ENCODE results near the gene LMLN. TPM values are rescaled to one million over a fixed set of nuclear protein-coding genes. Genes with fewer than 3 reads are reported as not detected.
"Not testable (repeated sequence)": the region's sequence is repeated elsewhere in the genome, so short reads cannot be mapped to it uniquely, and the experiment has no call there.

The LMLN gene
- total RNA-seq, 4 donors from 2014 or later = 9.8 to 12.5 (median 10.9) TPM

DNA sequence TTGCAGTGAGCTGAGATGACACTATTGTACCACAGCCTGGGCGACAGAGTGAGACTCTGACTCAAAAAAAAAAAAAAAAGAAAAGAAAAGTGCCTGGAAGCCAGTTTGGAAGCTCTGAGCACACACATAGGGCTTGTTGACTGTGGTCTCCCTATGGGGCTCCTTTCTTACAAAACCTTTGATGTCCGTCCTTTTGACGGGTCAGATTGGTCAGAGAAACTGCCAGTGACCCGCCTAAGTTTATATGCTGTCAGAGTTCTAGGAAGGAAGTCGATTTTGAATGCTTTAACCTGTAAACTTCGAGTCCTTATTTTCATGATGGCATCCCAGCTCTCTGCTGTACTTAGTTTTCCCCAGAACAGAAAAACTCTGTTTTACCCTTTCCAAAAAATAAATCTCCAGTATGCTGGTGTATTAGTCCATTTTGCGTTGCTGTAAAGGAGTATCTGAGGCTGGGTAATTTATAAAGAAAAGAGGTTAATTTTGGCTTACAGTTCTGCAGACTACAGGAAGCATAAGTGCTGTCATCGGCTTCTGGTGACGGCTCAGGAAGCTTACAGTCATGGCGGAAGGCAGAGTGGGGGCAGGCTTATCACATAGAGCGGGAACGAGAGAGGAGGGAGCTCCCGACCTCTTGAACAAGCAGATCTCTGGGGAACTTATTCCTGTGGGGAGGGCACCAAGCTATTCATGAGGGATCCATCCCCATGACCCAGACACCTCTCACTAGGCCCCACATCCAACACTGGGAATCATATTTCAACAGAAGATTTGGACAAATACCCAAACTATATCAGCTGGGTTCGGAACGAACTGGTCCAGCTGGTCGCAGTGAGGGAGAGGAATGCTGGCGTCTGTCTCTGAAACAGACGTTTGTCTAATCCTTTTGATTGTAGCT is 72.3 kb downstream of the LMLN start:
- DNase-seq = no peak

GRCh38 chr3:198043119-198043518 is 83.1 kb downstream of the LMLN start:
- Histone ChIP-seq H3K27ac (no peak overlapping the region), H3K4me3 (replicated peaks in 1 of 3) (no peak overlapping the region), H3K4me1 (no peaks in the 10 kb centered on the region), H3K27me3 (no peaks in the 10 kb centered on the region), H3K9me3 (no peaks in the 10 kb centered on the region), H3K36me3 (peaks cover 6 to 13% of the 10 kb centered on the region in 2 donors)
- intact Hi-C loops (cut with DNase I) = no loop called here
- 92 to 94% methylated on average over 9 of the region's 9 CpGs for WGBS, 2 donors
- DNase-seq = no peak
- TF ChIP-seq CTCF (IDR thresholded peaks at IDR 0.05) = no peak
- no peak for TF ChIP-seq POLR2A (IDR thresholded peaks at IDR 0.05)

More for the DNA sequence above, 72.3 kb downstream of the LMLN start:
- Histone ChIP-seq H3K4me1 (no peaks in the 10 kb centered on the region), H3K4me3 (replicated peaks in 1 of 3) (no peak overlapping the region), H3K36me3 (no peaks in the 10 kb centered on the region), H3K9me3 (no peaks in the 10 kb centered on the region), H3K27ac (no peak overlapping the region), H3K27me3 (no peaks in the 10 kb centered on the region)
- intact Hi-C loops (cut with DNase I) = no loop called here
- WGBS, 2 donors = 80 to 84% methylated on average over 18 of the region's 18 CpGs
- TF ChIP-seq CTCF (IDR thresholded peaks at IDR 0.05) (no peak), POLR2A (IDR thresholded peaks at IDR 0.05) (no peak)

GRCh38 chr3:198046120-198046857 is 86.3 kb downstream of the LMLN start:
- 93 to 94% methylated on average over 2 to 6 of the region's 8 CpGs for WGBS, 2 donors
- Histone ChIP-seq H3K9me3 (no peaks in the 10 kb centered on the region), H3K4me3 (replicated peaks in 1 of 3) (no peak overlapping the region), H3K4me1 (no peaks in the 10 kb centered on the region), H3K27me3 (no peaks in the 10 kb centered on the region), H3K36me3 (no peaks in the 10 kb centered on the region), H3K27ac (no peak overlapping the region)
- intact Hi-C loops (cut with DNase I) = no loop called here
- no peak for DNase-seq
- TF ChIP-seq CTCF (IDR thresholded peaks at IDR 0.05) (no peak), POLR2A (IDR thresholded peaks at IDR 0.05) (no peak)

- Histone ChIP-seq H3K9me3 (no peaks in the 10 kb centered on the region), H3K27me3 (no peaks in the 10 kb centered on the region), H3K27ac (no peak overlapping the region), H3K4me1 (no peaks in the 10 kb centered on the region), H3K4me3 (replicated peaks in 1 of 3) (no peak overlapping the region), H3K36me3 (no peaks in the 10 kb centered on the region)
- TF ChIP-seq POLR2A (IDR thresholded peaks at IDR 0.05) (no peak), CTCF (IDR thresholded peaks at IDR 0.05) (no peak)
- no peak for DNase-seq
- intact Hi-C loops (cut with DNase I) = no loop called here
Observed at GRCh38 chr3:198048445-198048844, 88.4 kb downstream of the LMLN start.

- WGBS, 2 donors = 78 to 84% methylated on average over 2 of the region's 2 CpGs
- intact Hi-C loops (cut with DNase I) = no loop called here
- H3K27ac ChIP-seq = no peak overlapping the region
- TF ChIP-seq POLR2A (IDR thresholded peaks at IDR 0.05) (no peak), CTCF (IDR thresholded peaks at IDR 0.05) (no peak)
- no peak overlapping the region for H3K4me3 ChIP-seq (replicated peaks in 1 of 3)
- no peaks in the 10 kb centered on the region for H3K27me3 ChIP-seq
- no peaks in the 10 kb centered on the region for H3K4me1 ChIP-seq
- no peak for DNase-seq
- H3K9me3 ChIP-seq = no peaks in the 10 kb centered on the region
- H3K36me3 ChIP-seq = no peaks in the 10 kb centered on the region
Observed at GRCh38 chr3:198051836-198052235, 91.8 kb downstream of the LMLN start.

DNA sequence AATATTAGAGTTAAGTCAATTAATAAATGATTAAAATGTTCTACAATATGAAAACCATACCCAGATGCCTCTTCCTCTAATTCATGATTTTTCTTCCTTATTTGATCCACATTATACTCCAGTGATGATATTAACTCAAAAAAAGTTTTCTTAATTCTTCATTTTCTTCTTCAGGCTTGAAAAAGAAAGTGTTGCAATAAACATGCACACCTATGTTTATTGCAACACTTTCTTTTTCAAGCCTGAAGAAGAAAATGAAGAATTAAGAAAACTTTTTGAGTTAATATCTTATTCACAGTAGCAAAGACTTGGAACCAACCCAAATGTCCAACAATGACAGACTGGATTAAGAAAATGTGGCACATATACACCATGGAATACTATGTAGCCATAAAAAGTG is 93.4 kb downstream of the LMLN start:
- H3K4me1 ChIP-seq; DNase-seq; H3K27me3 ChIP-seq; H3K27ac ChIP-seq; H3K36me3 ChIP-seq; H3K4me3 ChIP-seq (replicated peaks in 1 of 3); intact Hi-C loops (cut with DNase I); H3K9me3 ChIP-seq: not testable (repeated sequence)
